DOHH2 (cell line): ENCODE results near the gene MLIP.

ENCODE experiments used
- EZH2phosphoT487 ChIP-seq: fragments of 200-600 bp; sonication (generic); IDR thresholded peaks from 2 replicates; pipeline ENCODE4 v1.6.1; 2017; ENCODE audit warnings: borderline replicate concordance, mild to moderate bottlenecking, antibody characterized with exemption, low read length, moderate library complexity, mixed read lengths
- TF ChIP-seq, protein P1 (sequence below): fragments of 200-600 bp; sonication (generic); IDR thresholded peaks from one replicate; pipeline ENCODE4 v1.5.1; 2014; ENCODE audit warnings: antibody characterized with exemption, mild to moderate bottlenecking, low read depth, low read length; ENCODE audit not compliant: poor library complexity, severe bottlenecking

DNA sequence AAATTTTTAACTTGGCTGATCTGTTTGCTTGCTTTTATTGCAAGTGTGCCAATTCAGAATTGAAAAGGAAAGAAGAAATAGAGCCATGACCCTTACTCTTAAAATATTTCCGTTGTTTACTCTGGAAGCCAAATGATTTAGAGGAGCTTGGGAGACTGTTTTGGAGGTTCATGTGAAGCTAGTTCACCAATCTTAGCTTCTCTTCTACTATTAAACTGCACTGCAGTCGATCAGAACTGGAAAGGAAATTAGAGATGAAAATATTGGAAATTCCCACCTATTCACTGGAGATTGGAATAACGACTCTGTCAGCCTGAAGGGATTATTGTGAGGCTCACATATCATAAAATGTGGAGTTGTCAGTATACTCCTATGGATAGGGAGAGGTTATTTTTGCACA lies 81.8 kb downstream of the MLIP start:
- TF ChIP-seq, protein P1, sequence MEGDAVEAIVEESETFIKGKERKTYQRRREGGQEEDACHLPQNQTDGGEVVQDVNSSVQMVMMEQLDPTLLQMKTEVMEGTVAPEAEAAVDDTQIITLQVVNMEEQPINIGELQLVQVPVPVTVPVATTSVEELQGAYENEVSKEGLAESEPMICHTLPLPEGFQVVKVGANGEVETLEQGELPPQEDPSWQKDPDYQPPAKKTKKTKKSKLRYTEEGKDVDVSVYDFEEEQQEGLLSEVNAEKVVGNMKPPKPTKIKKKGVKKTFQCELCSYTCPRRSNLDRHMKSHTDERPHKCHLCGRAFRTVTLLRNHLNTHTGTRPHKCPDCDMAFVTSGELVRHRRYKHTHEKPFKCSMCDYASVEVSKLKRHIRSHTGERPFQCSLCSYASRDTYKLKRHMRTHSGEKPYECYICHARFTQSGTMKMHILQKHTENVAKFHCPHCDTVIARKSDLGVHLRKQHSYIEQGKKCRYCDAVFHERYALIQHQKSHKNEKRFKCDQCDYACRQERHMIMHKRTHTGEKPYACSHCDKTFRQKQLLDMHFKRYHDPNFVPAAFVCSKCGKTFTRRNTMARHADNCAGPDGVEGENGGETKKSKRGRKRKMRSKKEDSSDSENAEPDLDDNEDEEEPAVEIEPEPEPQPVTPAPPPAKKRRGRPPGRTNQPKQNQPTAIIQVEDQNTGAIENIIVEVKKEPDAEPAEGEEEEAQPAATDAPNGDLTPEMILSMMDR: no peak
- TF ChIP-seq EZH2phosphoT487: no peak
